Endothelial cell of umbilical vein (primary cell): Measurements from ENCODE around the gene PCDH9. TPM values are rescaled to one million over a fixed set of nuclear protein-coding genes. Genes with fewer than 3 reads are reported as not detected.

Source experiments
- BruUV-seq: library from RNA; stranded (reverse); fragments of 400-500 nt; replicated peaks from 2 replicates; lab custom pipeline; 2021; lab: Mats Ljungman, UMichigan
- CTCF ChIA-PET: fragments of 300-600, 350-600 bp; sonication (Branson Sonifier 250); formaldehyde crosslinking; loops from one replicate; lab custom pipeline; 2021; ENCODE audit warnings: antibody characterized with exemption, inconsistent platforms; lab: Charles Lee
- POLR2A ChIA-PET: fragments of 300-600, 350-600 bp; sonication (Branson Sonifier 250); formaldehyde crosslinking; loops from one replicate; lab custom pipeline; 2021; ENCODE audit warnings: antibody characterized with exemption, inconsistent platforms; lab: Charles Lee
- DNase-seq: peaks from one replicate; pipeline ENCODE4 v3.0.0-alpha.2; 2011; ENCODE audit warnings: low read depth, low spot score
- FAIRE-seq: peaks from 2 replicates; lab custom pipeline; 2011; peaks lifted over from hg19 to GRCh38; lab: Jason Lieb, UNC
- H2AFZ ChIP-seq: 2 replicates; pipeline ENCODE4 v1.6.0; 2012; ENCODE audit warnings: low read depth, low read length, control low read depth, inconsistent platforms
- H3K27ac ChIP-seq: 2 replicates; pipeline ENCODE4 v1.5.1; 2011; ENCODE audit warnings: low read depth, mild to moderate bottlenecking, control low read depth, low read length, moderate library complexity; ENCODE audit not compliant: insufficient read depth
- H3K27me3 ChIP-seq, 2 experiments: 2 replicates each; pipeline versions ENCODE4 v1.6.0 to v1.6.1; 2011; ENCODE audit warnings: low read length in 2 of 2, mixed read lengths in 1 of 2; ENCODE audit not compliant: control insufficient read depth in 2 of 2, insufficient read depth in 2 of 2
- H3K36me3 ChIP-seq, 2 experiments: 2 replicates in 1 of 2; 3 replicates in 1 of 2; pipeline ENCODE4 v1.5.1; 2011; ENCODE audit warnings: low read length in 2 of 2, mild to moderate bottlenecking in 1 of 2, moderate library complexity in 1 of 2; ENCODE audit not compliant: control insufficient read depth in 2 of 2, insufficient read depth in 2 of 2; ENCODE audit errors: extremely low read depth in 1 of 2
- H3K4me1 ChIP-seq: 3 replicates; pipeline ENCODE4 v1.5.1; 2011; ENCODE audit warnings: mild to moderate bottlenecking, low read length; ENCODE audit not compliant: control insufficient read depth, insufficient read depth; ENCODE audit errors: extremely low read depth
- H3K4me2 ChIP-seq: 2 replicates; pipeline ENCODE4 v1.6.1; 2011; ENCODE audit warnings: low read length, control low read depth, mixed read lengths; ENCODE audit not compliant: insufficient read depth
- H3K4me3 ChIP-seq, 3 experiments: fragments of 200-600 bp in 1 of 3; sonication (generic), shearing (Covaris generic) in 1 of 3; replicated peaks in 1 of 3; 2 replicates each; pipeline ENCODE4 v1.5.1; 2011 to 2016; ENCODE audit warnings: control low read depth in 3 of 3, low read length in 3 of 3, mild to moderate bottlenecking in 2 of 3, inconsistent platforms in 1 of 3, low read depth in 1 of 3, moderate library complexity in 1 of 3; ENCODE audit not compliant: insufficient read depth in 1 of 3
- H3K79me2 ChIP-seq: 2 replicates; pipeline ENCODE4 v1.6.0; 2012; ENCODE audit warnings: low read length, inconsistent platforms; ENCODE audit not compliant: control insufficient read depth, insufficient read depth
- H3K9ac ChIP-seq: replicated peaks from 2 replicates; pipeline ENCODE3; 2011; ENCODE audit warnings: low read length, control low read depth; ENCODE audit not compliant: insufficient read depth; ENCODE audit errors: extremely low read depth
- H3K9me1 ChIP-seq: replicated peaks from 3 replicates; pipeline ENCODE4 v1.6.0; 2011; ENCODE audit warnings: mild to moderate bottlenecking, low read length; ENCODE audit not compliant: control insufficient read depth, insufficient read depth; ENCODE audit errors: extremely low read depth
- H3K9me3 ChIP-seq: replicated peaks from 2 replicates; pipeline ENCODE4 v1.5.1; 2012; ENCODE audit warnings: low read length, inconsistent platforms; ENCODE audit not compliant: control insufficient read depth, insufficient read depth
- H4K20me1 ChIP-seq: replicated peaks from 2 replicates; pipeline ENCODE3; 2011; ENCODE audit warnings: mild to moderate bottlenecking, low read length; ENCODE audit not compliant: control insufficient read depth, insufficient read depth; ENCODE audit errors: extremely low read depth
- CTCF ChIP-seq, 2 donors: IDR thresholded peaks; 1 replicate in 1 of 2; 2 replicates in 1 of 2; pipeline ENCODE4 v1.5.1; 2011; ENCODE audit warnings: low read length in 2 of 2, mild to moderate bottlenecking in 2 of 2, moderate library complexity in 2 of 2, control low read depth in 1 of 2, inconsistent platforms in 1 of 2, low read depth in 1 of 2; ENCODE audit not compliant: insufficient read depth in 1 of 2; ENCODE audit errors: extremely low read depth in 1 of 2
- EZH2 ChIP-seq: IDR thresholded peaks from 2 replicates; pipeline ENCODE4 v1.6.1; 2012; ENCODE audit warnings: borderline replicate concordance, low read depth, mild to moderate bottlenecking, moderate library complexity, low read length, inconsistent platforms; ENCODE audit not compliant: severe bottlenecking
- FOS ChIP-seq: IDR thresholded peaks from 2 replicates; pipeline ENCODE4 v1.6.1; 2011; ENCODE audit warnings: mild to moderate bottlenecking, low read length, moderate library complexity, borderline replicate concordance; ENCODE audit not compliant: insufficient read depth
- GATA2 ChIP-seq: IDR thresholded peaks from 2 replicates; pipeline ENCODE4 v1.7.0; 2011; ENCODE audit warnings: low read depth, mild to moderate bottlenecking, moderate library complexity, mixed read lengths, low read length; ENCODE audit not compliant: insufficient read length, insufficient read depth
- JUN ChIP-seq: IDR thresholded peaks from 2 replicates; pipeline ENCODE4 v1.6.1; 2011; ENCODE audit warnings: borderline replicate concordance, low read depth; ENCODE audit not compliant: insufficient read length, insufficient read depth
- MAX ChIP-seq: IDR thresholded peaks from 2 replicates; pipeline ENCODE4 v1.6.1; 2011; ENCODE audit not compliant: insufficient read depth, insufficient read length
- MYC ChIP-seq: IDR thresholded peaks from one replicate; pipeline ENCODE4 v1.6.1; 2011; ENCODE audit warnings: mild to moderate bottlenecking, low read depth, low read length
- POLR2A ChIP-seq: IDR thresholded peaks from 2 replicates; pipeline ENCODE4 v1.6.1; 2012; ENCODE audit warnings: low read depth, mild to moderate bottlenecking, control low read depth, low read length
- POLR2AphosphoS5 ChIP-seq: IDR thresholded peaks from 2 replicates; pipeline ENCODE4 v1.6.1; 2012; ENCODE audit warnings: low read depth, mild to moderate bottlenecking, control low read depth, low read length, moderate library complexity; ENCODE audit not compliant: insufficient read depth
- dilution Hi-C: fragments of 300-500 bp; cut with MboI; formaldehyde crosslinking; loops from one replicate; pipeline ENCODE4 v1.15.0; 2019; ENCODE audit warnings: low sequenced_read_pairs; ENCODE audit not compliant: extremely low pct_ligation_motif_present
- intact Hi-C: fragments of 100-400 bp; cut with micrococcal nuclease; formaldehyde crosslinking; loops from one replicate; pipeline ENCODE4 v1.10.0; 2022
- polyA plus RNA-seq, 4 experiments: library from polyadenylated mRNA; depleted of rRNA in 3 of 4; stranded (reverse) in 3 of 4; unstranded in 1 of 4; fragments of >200 nt; gene quantifications; 2 replicates each; pipeline versions ENCODE4 v1.2.1 to v1.2.3, GENCODE V29; 2011 to 2012; ENCODE audit warnings: missing spikeins in 1 of 4
- total RNA-seq: library from RNA; stranded (reverse); gene quantifications from 2 replicates; pipeline ENCODE4 v1.2.3, GENCODE V29; 2021

PCDH9 gene
- total and polyA plus RNA-seq, 2 donors (not counting 3 experiments of a cell fraction or from before 2014, with no cell fraction given): 1.1 to 5.2 TPM

- no TSS peak for BruUV-seq
- POLR2A ChIA-PET: no interaction called here
These were observed 886.8 kb downstream of the PCDH9 start for GRCh38 chr13:66343224-66343828.

More at GRCh38 chr13:66343224-66343828, 886.8 kb downstream of the PCDH9 start:
- Histone ChIP-seq H4K20me1 (no peaks in the 10 kb centered on the region), H3K9me3 (no peaks in the 10 kb centered on the region), H3K4me3 (no peak overlapping the region), H3K9me1 (no peaks in the 10 kb centered on the region), H3K27ac (no peak overlapping the region), H3K27me3 (no peaks in the 10 kb centered on the region), H2AFZ (no peak overlapping the region), H3K79me2 (no peaks in the 10 kb centered on the region), H3K36me3 (no peaks in the 10 kb centered on the region), H3K4me1 (no peaks in the 10 kb centered on the region), H3K4me2 (no peak overlapping the region), H3K9ac (no peak overlapping the region)
- TF ChIP-seq POLR2AphosphoS5 (no peak), POLR2A (no peak), MYC (no peak), CTCF (IDR thresholded peaks at IDR 0.05; ENCODE audit: extremely low read depth in 1 of 2, insufficient read depth in 1 of 2, low read depth in 1 of 2, low read length in 2 of 2) (no peak), MAX (no peak), FOS (no peak), JUN (no peak), EZH2 (no peak), GATA2 (no peak)
- dilution Hi-C loops: no loop called here
- DNase-seq (no peak), FAIRE-seq (no peak)
- intact Hi-C loops: no loop called here
- CTCF ChIA-PET: interaction anchor here (0.6 kb wide), 1 partner anchor 100 kb away, joined by 3 read pairs; no protein-coding TSS in a partner anchor
